Fibroblast of skin of back (primary cell): Measurements from ENCODE around the gene DACT1.

Source experiments
- DNase-seq: peaks from one replicate; pipeline ENCODE4 v3.0.0-alpha.2; 2013

DACT1 gene

GRCh38 chr14:58666737-58667136, 29.0 kb downstream of the DACT1 start:
- no peak for DNase-seq

DNA sequence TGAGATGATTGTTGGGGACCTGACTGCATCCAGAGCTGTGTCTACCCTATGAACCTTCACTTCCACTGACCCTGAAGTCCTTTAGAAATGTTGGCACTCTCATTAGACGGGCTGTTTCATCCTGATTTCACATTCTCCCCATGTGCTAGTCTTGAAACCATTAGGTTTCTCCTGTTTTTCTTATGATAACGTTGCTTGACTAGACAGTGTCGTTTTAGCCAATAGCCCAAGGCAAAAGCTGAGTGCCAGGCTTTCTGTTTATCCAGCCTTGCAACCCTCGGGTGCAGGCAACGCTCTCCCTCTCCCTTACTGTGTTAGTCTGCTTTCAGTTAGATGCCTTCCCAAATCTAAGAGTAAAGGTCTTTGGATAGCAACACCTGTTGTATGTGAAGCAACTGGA, 30.1 kb downstream of the DACT1 start:
- DNase-seq: no peak

DNA sequence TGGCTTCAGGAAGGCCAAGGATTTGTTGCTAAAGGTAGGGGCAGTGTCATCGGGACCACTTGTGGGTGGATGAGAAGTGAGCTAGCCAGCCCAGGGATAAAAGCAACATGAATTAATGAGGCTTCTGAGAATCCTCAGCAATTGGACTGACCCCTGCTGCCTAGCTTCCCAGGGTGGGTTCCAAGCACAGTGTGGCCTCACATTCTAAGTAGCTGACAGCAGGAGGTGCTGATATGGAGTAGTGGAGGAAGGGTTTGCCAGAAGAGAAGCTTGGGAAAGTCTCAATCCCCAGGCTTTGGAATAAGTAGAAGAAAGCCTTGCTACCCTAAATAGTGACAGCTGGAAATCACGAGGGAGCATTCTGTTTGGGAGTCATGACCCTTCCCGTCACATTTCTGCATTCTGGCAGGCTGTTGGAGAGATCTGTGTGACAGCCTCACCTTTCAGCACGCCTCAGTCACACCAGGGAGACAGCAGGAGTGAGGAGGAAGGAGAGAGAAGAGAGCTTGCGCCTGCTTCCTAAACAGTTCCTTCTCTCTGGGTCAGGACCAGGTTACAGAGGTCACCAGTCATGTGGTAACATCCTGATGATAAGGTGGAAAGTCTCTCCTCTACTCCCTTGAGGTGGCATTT, 31.2 kb downstream of the DACT1 start:
- no peak for DNase-seq

DNA sequence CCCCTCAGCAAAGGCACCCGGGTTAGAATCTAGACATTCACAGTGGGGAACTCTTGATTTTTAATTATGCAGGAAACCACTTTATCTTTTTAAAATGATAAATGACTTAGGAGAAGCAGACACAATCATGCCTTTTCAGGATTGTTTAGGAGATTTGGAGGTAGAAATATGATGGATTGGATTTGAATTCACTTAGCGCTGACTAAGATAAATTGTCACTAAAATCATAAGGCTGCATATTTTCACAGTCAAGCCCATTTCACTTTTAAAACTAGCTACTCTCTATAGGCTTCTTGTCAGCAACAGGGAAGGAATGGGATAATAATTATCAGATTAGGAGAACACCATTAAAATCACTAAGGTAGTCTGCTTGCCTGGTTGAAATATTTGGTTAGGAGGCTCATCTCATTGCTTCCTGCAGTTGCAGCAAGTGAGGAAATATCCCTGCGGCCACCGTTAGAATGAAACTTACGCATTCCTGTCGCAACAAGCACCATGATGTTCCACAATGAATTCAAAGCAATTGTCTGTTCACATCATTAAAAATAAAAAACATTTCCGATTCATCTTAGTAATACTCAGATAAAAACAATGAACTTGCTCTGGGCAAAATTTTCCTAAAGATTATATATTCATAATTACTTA, 31.9 kb downstream of the DACT1 start:
- DNase-seq: no peak

DNA sequence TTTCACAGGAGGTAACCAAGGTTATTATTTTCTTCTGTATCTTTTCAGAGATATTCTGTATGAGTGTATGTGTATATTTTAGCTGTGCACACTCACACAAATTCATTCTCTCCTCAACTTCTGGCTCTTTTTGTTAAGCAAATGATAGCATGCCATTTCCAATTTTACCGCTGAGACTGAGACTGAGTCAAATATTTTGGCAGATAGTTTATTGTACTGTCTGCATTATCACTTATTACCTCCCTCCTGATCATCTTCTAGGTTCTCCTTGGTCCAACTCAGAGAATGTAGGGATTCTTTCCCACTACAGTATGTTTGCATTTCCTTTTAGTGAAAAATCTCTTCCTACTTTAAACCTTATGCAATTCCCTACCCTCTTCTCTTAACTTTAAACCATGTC, 33.3 kb downstream of the DACT1 start:
- no peak for DNase-seq

- DNase-seq: no peak
Observed at GRCh38 chr14:58671436-58671835, 33.7 kb downstream of the DACT1 start.

- no peak for DNase-seq
Observed at GRCh38 chr14:58673722-58674121, 36.0 kb downstream of the DACT1 start.

DNA sequence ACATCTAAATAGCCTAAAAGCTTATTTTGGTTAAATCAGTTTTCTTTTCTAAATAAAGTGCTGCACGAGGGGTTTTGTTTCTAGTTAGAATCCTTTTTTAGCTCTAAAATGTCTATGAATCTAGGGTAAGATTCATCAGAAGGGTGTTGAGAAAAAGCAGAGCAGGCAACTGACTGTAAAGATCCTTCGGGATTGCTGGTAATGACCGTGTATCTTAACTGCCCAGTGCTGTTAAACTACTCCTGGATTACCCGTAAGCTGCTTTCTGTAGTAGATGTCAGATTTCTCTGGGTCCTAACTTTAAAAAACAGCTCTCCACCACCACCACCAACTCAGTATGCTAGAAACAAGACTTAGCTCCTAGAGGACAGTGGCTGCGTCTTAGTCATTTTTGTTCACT, 39.2 kb downstream of the DACT1 start:
- DNase-seq: no peak

GRCh38 chr14:58677517-58677916, 39.8 kb downstream of the DACT1 start:
- no peak for DNase-seq

DNA sequence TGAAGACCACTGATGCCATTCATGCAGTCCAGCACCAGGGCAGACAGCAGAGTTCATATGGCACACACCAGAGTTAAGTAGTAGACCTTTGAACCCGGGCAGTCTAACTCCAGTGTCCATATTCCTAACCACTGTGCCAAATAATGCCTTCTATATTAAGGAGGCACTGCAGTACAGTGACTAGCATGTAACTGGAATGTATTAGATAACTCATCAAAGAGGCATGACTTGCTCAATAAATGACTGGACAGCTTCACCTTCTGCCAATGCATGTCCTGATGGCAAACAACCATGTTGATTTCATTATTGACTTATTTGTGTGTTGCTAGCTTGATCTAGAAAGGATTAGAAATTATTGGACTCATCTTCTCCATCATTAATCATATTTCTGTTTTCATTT, 40.2 kb downstream of the DACT1 start:
- no peak for DNase-seq

DNA sequence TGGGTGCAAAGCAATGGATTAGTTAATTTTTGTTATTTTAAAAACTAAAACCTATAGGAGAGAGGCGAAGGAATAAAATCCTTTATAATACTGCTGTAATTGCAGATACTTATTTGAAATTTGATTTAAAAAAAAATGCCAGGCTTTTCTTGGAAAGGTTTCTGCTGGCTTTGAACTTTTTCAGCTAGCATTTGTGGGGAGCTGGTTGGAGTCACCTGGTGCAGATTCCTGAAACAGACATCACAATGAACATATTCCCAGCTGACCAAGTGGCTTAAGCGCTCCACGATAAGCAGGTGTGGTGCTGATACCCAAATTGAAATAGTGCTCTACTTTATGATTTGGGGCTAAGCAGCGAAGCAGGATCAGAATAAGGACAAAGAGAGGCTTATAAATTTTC, 42.9 kb downstream of the DACT1 start:
- DNase-seq: no peak

DNA sequence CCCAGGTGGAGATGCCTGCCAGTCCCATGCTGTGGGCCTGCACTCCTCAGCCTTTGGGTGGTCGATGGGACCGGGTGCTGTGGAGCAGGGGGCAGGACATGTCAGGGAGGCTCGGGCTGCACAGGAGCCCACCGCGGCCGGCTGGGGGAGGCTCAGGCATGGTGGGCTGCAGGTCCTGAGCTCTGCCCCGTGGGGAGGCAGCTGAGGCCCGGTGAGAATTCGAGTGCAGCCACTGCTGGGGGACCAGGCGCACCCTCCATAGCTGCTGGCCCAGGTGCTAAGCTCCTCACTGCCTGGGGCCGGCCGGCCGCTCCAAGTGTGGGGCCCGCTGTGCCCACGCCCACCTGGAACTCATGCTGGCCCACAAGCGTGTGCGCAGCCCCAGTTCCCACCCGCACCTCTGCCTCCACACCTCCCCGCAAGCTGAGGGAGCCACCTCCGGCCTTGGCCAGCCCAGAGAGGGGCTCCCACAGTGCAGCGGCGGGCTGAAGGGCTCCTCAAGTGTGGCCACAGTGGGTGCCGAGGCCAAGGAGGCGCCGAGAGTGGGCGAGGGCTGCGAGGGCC, 49.6 kb downstream of the DACT1 start:
- DNase-seq: no peak

- no peak for DNase-seq
Observed at GRCh38 chr14:58690801-58691516, 53.2 kb downstream of the DACT1 start.

GRCh38 chr14:58693048-58693447, 55.3 kb downstream of the DACT1 start:
- DNase-seq: no peak

DNA sequence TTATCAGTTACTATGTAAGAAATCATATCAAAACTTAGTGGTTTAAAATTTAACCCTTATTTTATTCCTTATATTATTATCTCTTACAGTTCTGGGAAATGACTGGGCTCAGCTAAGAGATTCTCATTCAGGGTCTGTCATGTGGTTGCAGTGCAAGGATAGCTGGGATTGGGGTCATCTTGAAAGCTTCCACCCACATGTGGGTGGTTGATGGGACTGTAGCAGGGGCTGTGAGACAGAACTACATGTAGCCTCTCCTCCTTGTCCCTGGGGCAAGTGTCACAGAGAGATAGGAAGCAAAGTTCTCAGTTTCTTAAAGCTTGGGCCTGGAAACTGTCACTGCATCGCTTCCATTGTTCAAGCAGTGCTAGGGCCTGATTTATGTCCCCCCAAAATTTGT, 57.8 kb downstream of the DACT1 start:
- no peak for DNase-seq

DNA sequence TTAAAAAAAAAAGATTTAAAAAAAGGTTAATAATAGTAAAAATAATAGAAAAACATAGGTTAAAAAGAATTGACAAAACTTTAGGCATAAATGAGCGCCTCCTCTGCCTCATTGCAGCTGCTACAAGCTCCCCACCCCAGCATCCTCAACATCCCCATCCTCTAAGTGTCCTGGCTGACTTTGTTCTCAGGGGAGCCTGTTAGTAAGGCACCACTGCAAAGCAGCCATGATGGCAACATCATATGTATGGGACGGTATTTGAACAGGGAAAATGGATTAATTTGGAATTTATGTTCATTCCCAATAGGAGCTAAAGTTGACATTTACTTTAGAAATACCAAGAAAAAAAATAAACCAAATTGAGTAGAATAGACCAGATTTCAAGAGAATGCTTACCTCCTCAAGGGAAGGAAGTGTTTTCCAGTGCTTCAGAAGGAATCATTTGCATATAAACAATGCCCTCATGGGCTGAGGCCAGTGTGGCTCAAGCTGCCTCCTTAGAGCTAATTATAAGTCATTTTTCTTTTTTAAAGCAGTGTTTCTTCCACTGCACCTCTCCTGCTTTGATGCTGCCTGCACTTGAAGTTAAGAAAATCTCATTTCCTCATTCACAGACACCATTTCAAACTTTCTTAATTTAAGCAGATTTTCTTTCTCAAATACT, 59.6 kb downstream of the DACT1 start:
- no peak for DNase-seq
